Omental fat pad (tissue), 4 donors: ENCODE data around the gene DNAH9. TPM values are rescaled to one million over a fixed set of nuclear protein-coding genes. Genes with fewer than 3 reads are reported as not detected.

Experiments used
- ATAC-seq: fragments of 150-250 bp; one replicate; pipeline ENCODE4 v1.9.1; 2016; ENCODE audit warnings: mild to moderate bottlenecking, moderate library complexity; ENCODE audit not compliant: low FRiP score
- DNase-seq: peaks from one replicate; pipeline ENCODE4 v3.0.0-alpha.2; 2019; ENCODE audit warnings: low spot score
- CTCF ChIP-seq, 3 donors: fragments of 450-650 bp; IDR thresholded peaks; one replicate each; pipeline ENCODE4 v1.5.1; 2016 to 2017; ENCODE audit warnings: antibody characterized with exemption in 3 of 3, mild to moderate bottlenecking in 3 of 3, moderate library complexity in 2 of 3
- total RNA-seq, 4 donors: library from RNA; depleted of rRNA; stranded (reverse); fragments of >200 nt; gene quantifications; one replicate each; pipeline ENCODE4 v1.1.0, GENCODE V29; 2016

The DNAH9 gene
- 1 to 10 TPM in 3 of 4 donors, under 1 TPM in 1; 0.72 to 6.0 (median 3.1) TPM for total RNA-seq

GRCh38 chr17:11598274-11599221, at the start of gene DNAH9:
TSS of gene DNAH9 (plus strand) at chr17:11598470. CDS start at chr17:11598499, 29 bp downstream.
- TF ChIP-seq CTCF (IDR thresholded peaks at IDR 0.05): no peak
- DNase-seq (peak; percentile 94), ATAC-seq (peak; percentile 99)

- DNase-seq: no peak
- ATAC-seq: no peak
- no peak for TF ChIP-seq CTCF (IDR thresholded peaks at IDR 0.05)
Observed at GRCh38 chr17:11550431-11550830, 47.8 kb upstream of the DNAH9 start.

- TF ChIP-seq CTCF (IDR thresholded peaks at IDR 0.05): no peak
- ATAC-seq (peak; percentile 15), DNase-seq (no peak)
Observed at GRCh38 chr17:11551442-11551841, 46.8 kb upstream of the DNAH9 start.

GRCh38 chr17:11553135-11553534, 45.1 kb upstream of the DNAH9 start:
- no peak for ATAC-seq
- no peak for DNase-seq
- no peak for TF ChIP-seq CTCF (IDR thresholded peaks at IDR 0.05)

- no peak for TF ChIP-seq CTCF (IDR thresholded peaks at IDR 0.05)
- ATAC-seq: no peak
Observed at GRCh38 chr17:11554042-11554441, 44.2 kb upstream of the DNAH9 start.

GRCh38 chr17:11554542-11554941, 43.7 kb upstream of the DNAH9 start:
- no peak for DNase-seq
- no peak for ATAC-seq
- no peak for TF ChIP-seq CTCF (IDR thresholded peaks at IDR 0.05)

More at GRCh38 chr17:11554042-11554441, 44.2 kb upstream of the DNAH9 start:
- DNase-seq: no peak

- ATAC-seq (no peak), DNase-seq (no peak)
- TF ChIP-seq CTCF (IDR thresholded peaks at IDR 0.05): no peak
Observed at GRCh38 chr17:11555530-11555929, 42.7 kb upstream of the DNAH9 start.
